HL-60/S4 (cell line): ENCODE data around the gene GNB4.

ENCODE experiments used
- in situ Hi-C: fragments of 300-500 bp; cut with MboI; formaldehyde crosslinking; loops from 2 replicates; pipeline ENCODE4 v1.14.3; 2022; ENCODE audit warnings: low sequenced_read_pairs

The GNB4 gene

DNA sequence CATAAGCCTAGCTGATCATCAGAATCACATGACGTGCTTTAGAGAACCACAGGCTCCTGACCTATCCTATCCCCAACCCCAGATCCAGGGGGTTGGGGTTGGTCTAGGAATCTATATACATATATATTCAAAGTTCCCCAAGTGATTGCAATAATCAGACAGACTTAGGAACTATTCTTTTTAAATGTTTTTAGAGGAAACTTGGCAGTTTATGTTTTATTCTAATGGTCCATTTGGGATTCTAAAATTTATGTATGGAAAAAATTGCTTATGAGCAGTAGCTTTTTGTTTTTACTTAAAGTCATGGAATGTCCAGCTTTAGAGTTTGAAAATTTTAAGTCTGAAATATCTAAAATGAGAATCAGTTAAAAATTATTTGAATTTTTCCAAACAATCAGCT is 81.6 kb downstream of the GNB4 start:
- in situ Hi-C loops = no loop called here

GRCh38 chr3:179363332-179363731 is 87.9 kb downstream of the GNB4 start:
- in situ Hi-C loops = no loop called here

DNA sequence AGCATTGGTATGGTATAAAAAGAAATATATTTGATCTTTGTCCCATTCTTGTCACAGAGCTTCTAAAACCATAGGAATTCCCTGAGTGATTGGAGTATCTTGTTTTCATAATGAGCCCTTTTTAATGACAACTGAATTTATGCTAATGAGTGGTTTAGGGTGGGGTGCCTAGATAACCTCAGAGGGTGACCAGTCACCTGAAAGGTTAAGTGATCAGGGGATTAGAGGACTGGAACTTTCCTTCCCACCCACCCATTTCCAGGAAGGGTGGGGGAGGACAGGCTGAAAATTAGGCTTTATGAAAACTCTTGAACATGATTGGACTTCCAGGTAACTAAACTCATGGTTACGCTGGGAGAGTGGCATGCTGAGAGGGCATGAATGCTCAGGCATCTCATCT is 95.3 kb downstream of the GNB4 start:
- in situ Hi-C loops = no loop called here

- in situ Hi-C loops = no loop called here
These were observed 102.8 kb downstream of the GNB4 start for GRCh38 chr3:179348325-179349013.

DNA sequence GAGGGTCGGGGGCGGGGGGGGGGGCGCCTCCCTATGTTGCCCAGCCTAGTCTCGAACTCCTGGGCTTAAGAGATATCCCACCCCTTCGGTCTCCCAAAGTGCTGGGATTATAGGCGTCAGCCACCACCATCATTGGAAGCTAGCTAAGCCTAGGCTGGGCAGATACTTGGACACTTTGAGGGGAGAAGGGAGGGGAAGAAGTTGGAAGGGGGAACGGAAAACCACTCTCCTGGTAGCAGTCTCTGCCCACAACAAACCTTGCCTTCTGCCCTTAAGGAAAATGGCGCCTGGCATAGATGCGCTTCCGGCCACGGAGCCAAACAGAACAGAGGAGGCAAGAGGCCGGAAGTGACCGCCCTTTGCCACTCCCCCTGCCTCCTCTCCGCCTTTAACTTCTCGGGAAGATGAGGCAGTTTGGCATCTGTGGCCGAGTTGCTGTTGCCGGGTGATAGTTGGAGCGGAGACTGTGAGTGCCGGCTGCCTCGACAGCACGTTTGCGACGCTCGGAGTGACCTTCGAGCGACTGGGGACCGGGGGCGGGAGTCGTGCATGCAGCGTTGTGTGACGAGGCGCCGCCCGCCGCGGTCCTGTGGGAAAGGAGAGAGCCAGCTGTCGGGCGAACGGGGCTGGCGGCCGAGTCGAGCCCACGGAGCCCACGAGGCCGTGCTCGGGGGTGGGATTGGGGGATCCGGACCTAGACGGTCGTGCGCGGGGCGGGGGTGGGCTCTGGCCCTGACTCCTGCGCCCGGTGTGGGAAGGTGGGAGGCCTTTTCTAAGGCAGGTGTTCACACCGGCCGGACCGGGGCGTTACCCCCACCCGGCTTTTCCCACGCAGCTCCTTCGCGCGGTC is 103.7 kb downstream of the GNB4 start, which contains the start of gene MFN1:
MFN1 (plus strand) TSS at position 365 of the 850 bp plus-strand sequence. CDS start 1,143 bp downstream, outside the sequence.
- in situ Hi-C loops = no loop called here
